Tibial nerve (tissue), 4 donors: ENCODE results near the gene CAPN11.

Experiments
- EP300 ChIP-seq, 2 donors: sonication (generic); formaldehyde crosslinking; IDR thresholded peaks; one replicate each; pipeline ENCODE4 v1.6.1; 2017; ENCODE audit warnings: antibody characterized with exemption in 2 of 2, mild to moderate bottlenecking in 1 of 2
- POLR2A ChIP-seq, 2 donors: fragments of 450-650 bp; IDR thresholded peaks; one replicate each; pipeline ENCODE4 v1.6.1; 2017; ENCODE audit warnings: antibody characterized with exemption in 2 of 2, mild to moderate bottlenecking in 2 of 2, moderate library complexity in 2 of 2
- TF ChIP-seq, protein P1 (sequence below), 5 experiments: fragments of 200-600 bp in 3 of 5; fragments of 450-650 bp in 2 of 5; sonication (generic) in 3 of 5; IDR thresholded peaks; one replicate each; pipeline ENCODE4 v1.5.1; 2016 to 2019; ENCODE audit warnings: antibody characterized with exemption in 5 of 5, mild to moderate bottlenecking in 3 of 5, moderate library complexity in 2 of 5

DNA sequence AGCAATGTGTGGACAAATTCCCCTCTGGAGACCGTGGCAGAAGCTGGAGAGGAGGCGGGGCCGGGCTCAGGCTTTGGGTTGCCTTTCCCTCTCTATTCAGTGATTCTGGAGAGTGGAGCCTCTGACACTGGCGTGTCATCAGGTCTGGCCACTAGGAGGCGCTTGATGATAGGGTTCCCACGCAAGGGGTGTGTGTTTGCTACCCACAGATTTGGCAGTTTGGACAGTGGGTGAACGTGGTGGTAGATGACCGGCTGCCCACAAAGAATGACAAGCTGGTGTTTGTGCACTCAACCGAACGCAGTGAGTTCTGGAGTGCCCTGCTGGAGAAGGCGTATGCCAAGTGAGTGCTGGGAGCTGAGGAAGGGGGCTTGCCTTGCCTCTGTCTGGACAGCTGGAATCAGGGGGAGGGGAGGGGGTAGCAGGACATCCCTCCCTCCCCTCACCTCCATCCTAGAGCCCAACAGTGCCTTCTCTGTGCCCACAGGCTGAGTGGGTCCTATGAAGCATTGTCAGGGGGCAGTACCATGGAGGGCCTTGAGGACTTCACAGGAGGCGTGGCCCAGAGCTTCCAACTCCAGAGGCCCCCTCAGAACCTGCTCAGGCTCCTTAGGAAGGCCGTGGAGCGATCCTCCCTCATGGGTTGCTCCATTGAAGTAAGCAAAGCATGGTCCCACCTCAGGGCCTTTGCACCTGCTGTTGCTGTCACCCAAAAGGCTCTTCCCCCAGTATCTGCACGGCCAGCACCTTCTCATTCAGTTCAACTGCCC, 14.3 kb downstream of the CAPN11 start:
- TF ChIP-seq, protein P1, sequence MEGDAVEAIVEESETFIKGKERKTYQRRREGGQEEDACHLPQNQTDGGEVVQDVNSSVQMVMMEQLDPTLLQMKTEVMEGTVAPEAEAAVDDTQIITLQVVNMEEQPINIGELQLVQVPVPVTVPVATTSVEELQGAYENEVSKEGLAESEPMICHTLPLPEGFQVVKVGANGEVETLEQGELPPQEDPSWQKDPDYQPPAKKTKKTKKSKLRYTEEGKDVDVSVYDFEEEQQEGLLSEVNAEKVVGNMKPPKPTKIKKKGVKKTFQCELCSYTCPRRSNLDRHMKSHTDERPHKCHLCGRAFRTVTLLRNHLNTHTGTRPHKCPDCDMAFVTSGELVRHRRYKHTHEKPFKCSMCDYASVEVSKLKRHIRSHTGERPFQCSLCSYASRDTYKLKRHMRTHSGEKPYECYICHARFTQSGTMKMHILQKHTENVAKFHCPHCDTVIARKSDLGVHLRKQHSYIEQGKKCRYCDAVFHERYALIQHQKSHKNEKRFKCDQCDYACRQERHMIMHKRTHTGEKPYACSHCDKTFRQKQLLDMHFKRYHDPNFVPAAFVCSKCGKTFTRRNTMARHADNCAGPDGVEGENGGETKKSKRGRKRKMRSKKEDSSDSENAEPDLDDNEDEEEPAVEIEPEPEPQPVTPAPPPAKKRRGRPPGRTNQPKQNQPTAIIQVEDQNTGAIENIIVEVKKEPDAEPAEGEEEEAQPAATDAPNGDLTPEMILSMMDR (IDR thresholded peaks at IDR 0.05), result peak; percentile 84 to 94 (median 91)
- TF ChIP-seq POLR2A (IDR thresholded peaks at IDR 0.05) (no peak), EP300 (IDR thresholded peaks at IDR 0.05) (peak in 1 of 2 donors; percentile 42)
